DND-41 (cell line): ENCODE data around the gene SNX14.
A peak's percentile ranks its signal among the peaks of the same experiment; 100 is the strongest.

Source experiments
- ATAC-seq: fragments of 200-7000 bp; cut with Tn5 transposase; 3 replicates; pipeline ENCODE4 v1.9.1; 2021; ENCODE audit warnings: low read depth; ENCODE audit not compliant: insufficient read depth
- DNase-seq: peaks from one replicate; pipeline ENCODE4 v3.0.0-alpha.2; 2020
- H2AFZ ChIP-seq: 2 replicates; pipeline ENCODE4 v1.6.0; 2012; ENCODE audit warnings: low read depth, low read length
- H3K27ac ChIP-seq: 2 replicates; pipeline ENCODE4 v1.5.1; 2012; ENCODE audit warnings: low read length, inconsistent platforms
- H3K27me3 ChIP-seq: fragments of 200-600 bp; sonication (generic); 2 replicates; pipeline ENCODE4 v1.6.0; 2012; ENCODE audit warnings: low read length, mild to moderate bottlenecking, inconsistent platforms; ENCODE audit not compliant: insufficient read depth, poor library complexity
- H3K36me3 ChIP-seq: 2 replicates; pipeline ENCODE4 v1.5.1; 2012; ENCODE audit warnings: low read length, inconsistent platforms; ENCODE audit not compliant: insufficient read depth
- H3K4me1 ChIP-seq: 2 replicates; pipeline ENCODE4 v1.5.1; 2012; ENCODE audit warnings: mild to moderate bottlenecking, low read length; ENCODE audit not compliant: insufficient read depth
- H3K4me2 ChIP-seq: 2 replicates; pipeline ENCODE4 v1.6.0; 2012; ENCODE audit warnings: mild to moderate bottlenecking, moderate library complexity, low read length, inconsistent platforms; ENCODE audit not compliant: insufficient read depth
- H3K4me3 ChIP-seq, 2 experiments: fragments of 200-600 bp in 1 of 2; shearing (Covaris generic) in 1 of 2; 2 replicates each; pipeline ENCODE4 v1.5.1; 2012 to 2016; ENCODE audit warnings: inconsistent platforms in 2 of 2, low read length in 2 of 2, mild to moderate bottlenecking in 2 of 2, low read depth in 1 of 2, moderate library complexity in 1 of 2
- H3K79me2 ChIP-seq: 2 replicates; pipeline ENCODE4 v1.6.0; 2012; ENCODE audit warnings: low read length, inconsistent platforms; ENCODE audit not compliant: insufficient read depth
- H3K9ac ChIP-seq: 2 replicates; pipeline ENCODE4 v1.6.0; 2012; ENCODE audit warnings: low read depth, mild to moderate bottlenecking, inconsistent platforms, low read length, moderate library complexity
- H3K9me3 ChIP-seq: 2 replicates; pipeline ENCODE4 v1.5.1; 2012; ENCODE audit warnings: low read length, moderate library complexity, mild to moderate bottlenecking, inconsistent platforms; ENCODE audit not compliant: insufficient read depth, severe bottlenecking
- H4K20me1 ChIP-seq: 2 replicates; pipeline ENCODE4 v1.6.0; 2012; ENCODE audit warnings: low read length; ENCODE audit not compliant: insufficient read depth
- EZH2 ChIP-seq: IDR thresholded peaks from 3 replicates; pipeline ENCODE4 v1.6.1; 2012; ENCODE audit warnings: borderline replicate concordance, low read depth, mild to moderate bottlenecking, moderate library complexity, low read length, inconsistent platforms; ENCODE audit not compliant: severe bottlenecking
- TF ChIP-seq, protein P1 (sequence below): IDR thresholded peaks from 2 replicates; pipeline ENCODE4 v1.5.1; 2012; ENCODE audit warnings: borderline replicate concordance, low read length, moderate library complexity, mild to moderate bottlenecking; ENCODE audit not compliant: poor library complexity, severe bottlenecking; ENCODE audit errors: extremely low read depth

Gene SNX14

DNA sequence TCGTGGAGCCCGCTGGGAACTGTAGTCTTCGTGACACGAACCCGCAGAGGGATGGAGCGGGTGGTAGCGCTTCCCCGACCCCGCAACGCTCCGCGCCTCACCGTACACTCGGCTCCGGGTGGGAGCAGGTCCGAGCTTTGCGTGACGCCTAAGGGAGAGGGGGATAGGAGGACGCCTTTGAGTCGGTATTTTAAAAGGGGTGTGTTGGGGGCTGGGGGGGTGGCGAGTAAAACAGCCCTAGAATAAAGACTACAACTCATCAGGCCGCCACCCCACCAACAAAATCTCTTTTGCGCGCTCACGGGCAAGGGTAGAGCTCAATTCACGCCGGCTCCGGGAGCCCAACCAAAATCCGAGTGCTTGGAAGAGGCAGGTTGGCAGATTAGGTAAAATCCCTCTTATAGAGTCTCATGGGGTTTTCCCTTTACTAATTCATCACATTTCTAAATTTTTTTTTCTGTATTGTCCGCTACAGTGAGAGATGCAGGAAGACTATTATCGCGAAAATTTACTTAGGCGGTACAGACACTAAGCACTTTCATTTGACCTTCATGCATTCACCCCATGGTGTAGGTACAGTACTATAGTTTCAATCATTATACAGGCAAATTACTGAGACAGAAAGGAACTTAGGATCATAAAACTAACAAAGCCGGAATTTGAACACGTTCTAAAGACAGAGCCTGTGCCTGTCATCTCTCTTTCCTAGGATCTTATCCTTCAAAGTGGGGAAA, 706 bp upstream of the SNX14 start:
- no peaks in the 10 kb centered on the region for H3K9me3 ChIP-seq
- H3K27ac ChIP-seq: peak overlapping the region; percentile 57

DNA sequence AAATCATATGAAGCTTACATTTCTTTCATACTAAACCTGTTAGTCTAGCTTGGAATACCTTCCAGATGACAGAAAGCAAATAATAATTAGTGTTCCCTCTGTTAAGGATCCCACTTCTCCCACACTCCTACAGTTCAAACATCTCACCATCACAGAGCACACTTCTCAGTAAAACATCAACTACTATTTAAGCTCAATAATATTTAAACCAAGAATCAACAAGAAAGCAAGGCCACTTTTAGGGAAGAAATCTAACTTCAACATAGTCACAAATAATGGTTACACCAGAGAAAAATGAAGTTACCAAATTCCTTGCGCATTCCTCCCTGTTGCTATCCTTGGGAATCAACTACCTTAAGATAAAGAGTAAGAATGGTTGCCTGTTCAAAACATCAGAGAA, 1.6 kb downstream of the SNX14 start:
- Histone ChIP-seq H3K79me2 (peaks cover 38% of the 10 kb centered on the region), H3K4me3 (peak overlapping the region in 1 of 2 experiments; percentile 82; a peak in 3 of 4 replicates), H3K9ac (no peak overlapping the region; the same call in 1 of the 2 replicates), H3K36me3 (peaks cover 4% of the 10 kb centered on the region; the same call in 1 of the 2 replicates), H3K4me1 (peaks cover 21% of the 10 kb centered on the region), H3K27me3 (peaks cover 11% of the 10 kb centered on the region), H3K4me2 (peak overlapping the region; percentile 94), H3K27ac (no peak overlapping the region), H3K9me3 (no peaks in the 10 kb centered on the region), H2AFZ (no peak overlapping the region), H4K20me1 (no peaks in the 10 kb centered on the region)
- ATAC-seq (no peak), DNase-seq (no peak)
- TF ChIP-seq, protein P1, sequence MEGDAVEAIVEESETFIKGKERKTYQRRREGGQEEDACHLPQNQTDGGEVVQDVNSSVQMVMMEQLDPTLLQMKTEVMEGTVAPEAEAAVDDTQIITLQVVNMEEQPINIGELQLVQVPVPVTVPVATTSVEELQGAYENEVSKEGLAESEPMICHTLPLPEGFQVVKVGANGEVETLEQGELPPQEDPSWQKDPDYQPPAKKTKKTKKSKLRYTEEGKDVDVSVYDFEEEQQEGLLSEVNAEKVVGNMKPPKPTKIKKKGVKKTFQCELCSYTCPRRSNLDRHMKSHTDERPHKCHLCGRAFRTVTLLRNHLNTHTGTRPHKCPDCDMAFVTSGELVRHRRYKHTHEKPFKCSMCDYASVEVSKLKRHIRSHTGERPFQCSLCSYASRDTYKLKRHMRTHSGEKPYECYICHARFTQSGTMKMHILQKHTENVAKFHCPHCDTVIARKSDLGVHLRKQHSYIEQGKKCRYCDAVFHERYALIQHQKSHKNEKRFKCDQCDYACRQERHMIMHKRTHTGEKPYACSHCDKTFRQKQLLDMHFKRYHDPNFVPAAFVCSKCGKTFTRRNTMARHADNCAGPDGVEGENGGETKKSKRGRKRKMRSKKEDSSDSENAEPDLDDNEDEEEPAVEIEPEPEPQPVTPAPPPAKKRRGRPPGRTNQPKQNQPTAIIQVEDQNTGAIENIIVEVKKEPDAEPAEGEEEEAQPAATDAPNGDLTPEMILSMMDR: no peak
- TF ChIP-seq EZH2: no peak

More for the DNA sequence above, 706 bp upstream of the SNX14 start:
- peaks cover 4% of the 10 kb centered on the region; the same call in 1 of the 2 replicates for H3K36me3 ChIP-seq
- DNase-seq (no peak), ATAC-seq (no peak)
- peak overlapping the region; percentile 96 for H2AFZ ChIP-seq
- no peak for TF ChIP-seq EZH2
- TF ChIP-seq, protein P1: no peak
- no peaks in the 10 kb centered on the region for H4K20me1 ChIP-seq
- peaks cover 11% of the 10 kb centered on the region for H3K27me3 ChIP-seq
- peaks cover 29% of the 10 kb centered on the region for H3K79me2 ChIP-seq
- H3K4me2 ChIP-seq: peak overlapping the region; percentile 94
- peak overlapping the region; percentile 75 to 82 for H3K4me3 ChIP-seq
- peak overlapping the region; percentile 90 for H3K9ac ChIP-seq
- peaks cover 21% of the 10 kb centered on the region for H3K4me1 ChIP-seq

DNA sequence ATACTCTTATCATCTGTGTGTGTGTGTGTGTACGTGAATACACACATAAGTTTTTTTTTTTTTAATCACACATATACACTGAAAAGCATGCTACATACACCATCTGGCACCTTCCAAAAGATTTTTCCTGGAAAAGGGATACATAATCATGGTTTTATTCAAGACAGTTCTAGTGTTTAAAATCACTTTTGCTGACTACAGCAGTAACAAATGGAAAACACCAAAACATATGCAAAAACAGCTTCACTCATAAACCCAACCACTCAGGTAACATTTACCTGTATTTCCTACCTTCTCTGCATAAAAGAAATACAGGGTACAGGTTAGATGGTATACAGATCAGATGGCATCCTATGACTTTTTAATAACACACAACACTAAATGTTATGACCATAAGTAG, 2.5 kb downstream of the SNX14 start:
- Histone ChIP-seq H3K27ac (no peak overlapping the region), H3K9me3 (no peaks in the 10 kb centered on the region), H2AFZ (no peak overlapping the region), H4K20me1 (no peaks in the 10 kb centered on the region), H3K79me2 (peaks cover 40% of the 10 kb centered on the region), H3K36me3 (peaks cover 4% of the 10 kb centered on the region; the same call in 1 of the 2 replicates), H3K9ac (no peak overlapping the region), H3K4me3 (no peak overlapping the region), H3K4me2 (no peak overlapping the region), H3K27me3 (peaks cover 11% of the 10 kb centered on the region), H3K4me1 (peaks cover 21% of the 10 kb centered on the region)
- DNase-seq (no peak), ATAC-seq (no peak)
- no peak for TF ChIP-seq EZH2
- TF ChIP-seq, protein P1: no peak
